ENCODE data around the gene ABHD2.

- TF ChIP-seq CTCF (conservative IDR thresholded peaks at IDR 0.05; ENCODE audit: low read length): no peak
- TF ChIP-seq EZH2phosphoT487 (IDR thresholded peaks at IDR 0.05; ENCODE audit: borderline replicate concordance, low read depth, low read length): no peak
These were observed 50.9 kb downstream of the ABHD2 start for GRCh38 chr15:89138999-89139612.

Data from OCI-LY7 (cell line).